HPDE6-E6E7 (cell line): Measurements from ENCODE around the gene PPP1R27.

Experiments used
- DNase-seq: peaks from one replicate; pipeline ENCODE4 v3.0.0; 2011; ENCODE audit warnings: missing footprints; ENCODE audit errors: extremely low spot score

PPP1R27 gene

DNA sequence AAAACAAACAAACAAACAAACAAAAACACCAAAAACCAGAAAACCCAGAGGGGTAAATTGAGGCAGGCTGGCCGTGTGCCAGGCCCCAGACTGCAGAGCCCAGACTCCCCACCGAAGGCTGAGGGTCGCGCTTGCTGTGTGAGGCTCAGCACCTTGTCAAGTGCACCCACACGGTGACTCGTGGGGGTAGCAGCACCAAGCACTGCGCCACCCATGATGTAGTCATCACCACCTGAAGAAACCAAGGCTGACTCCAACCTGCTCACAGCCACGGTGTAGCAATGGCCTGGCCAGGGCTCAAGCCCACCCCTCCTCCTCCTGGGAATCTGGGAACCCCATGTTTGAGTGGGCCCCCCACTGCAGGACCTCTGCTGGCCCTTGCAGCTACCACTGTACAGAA lies 13.7 kb downstream of the PPP1R27 start:
- DNase-seq, result no peak

DNA sequence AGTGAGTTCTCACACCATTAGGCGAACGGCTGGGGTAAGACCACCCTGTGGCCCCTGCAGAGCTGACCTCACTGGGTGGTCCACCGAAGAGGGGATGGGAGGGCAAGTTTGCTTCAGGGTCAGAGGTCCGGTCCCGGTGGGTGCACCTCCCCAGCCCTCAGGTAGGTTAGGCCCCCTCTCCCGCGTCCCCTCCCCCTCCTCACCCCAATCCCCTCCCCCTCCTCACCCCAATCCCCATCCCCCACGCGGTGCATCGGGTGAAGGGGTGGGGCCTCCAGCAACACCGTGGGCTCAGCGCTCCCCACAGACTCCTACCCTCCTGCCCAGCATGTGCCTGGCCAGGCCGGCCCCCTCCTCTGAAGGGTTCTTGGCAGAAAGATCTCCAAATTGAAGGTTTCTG lies 15.1 kb downstream of the PPP1R27 start:
- no peak for DNase-seq

DNA sequence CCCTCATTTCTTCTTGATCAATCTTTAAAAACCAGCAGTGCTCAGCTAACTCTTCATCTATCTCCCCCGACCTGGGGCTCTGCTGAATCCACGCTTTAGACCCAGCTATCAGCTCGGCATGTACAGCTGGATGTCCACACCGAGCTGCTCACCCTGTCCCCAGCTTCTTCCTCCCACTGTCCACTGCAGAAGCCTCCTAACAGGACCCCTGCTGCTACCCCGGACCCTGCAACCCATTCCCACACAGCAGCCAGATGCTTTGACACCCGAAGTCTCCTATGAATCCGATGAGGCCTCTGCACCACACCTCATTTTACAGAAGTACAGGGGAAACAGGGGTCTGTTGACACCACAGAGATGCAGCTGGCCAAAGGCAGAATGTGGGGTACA lies 17.1 kb downstream of the PPP1R27 start:
- DNase-seq, result no peak

DNA sequence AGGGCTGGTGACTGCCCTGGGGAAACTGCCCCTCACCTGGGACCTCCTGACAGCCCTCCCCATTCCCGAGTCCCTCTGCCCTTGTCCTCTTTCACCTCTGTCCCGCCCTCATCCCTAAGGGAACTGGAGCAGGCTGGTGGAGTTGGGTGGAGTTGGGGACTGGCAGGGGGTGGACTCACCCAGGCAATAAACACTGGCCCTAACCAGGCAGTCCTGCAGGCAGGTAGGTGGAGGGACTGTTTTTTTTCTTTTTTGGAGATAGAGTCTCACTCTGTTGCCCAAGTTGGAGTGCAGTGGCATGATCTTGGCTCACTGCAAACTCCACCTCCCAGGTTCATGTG lies 19.2 kb downstream of the PPP1R27 start:
- no peak for DNase-seq

DNA sequence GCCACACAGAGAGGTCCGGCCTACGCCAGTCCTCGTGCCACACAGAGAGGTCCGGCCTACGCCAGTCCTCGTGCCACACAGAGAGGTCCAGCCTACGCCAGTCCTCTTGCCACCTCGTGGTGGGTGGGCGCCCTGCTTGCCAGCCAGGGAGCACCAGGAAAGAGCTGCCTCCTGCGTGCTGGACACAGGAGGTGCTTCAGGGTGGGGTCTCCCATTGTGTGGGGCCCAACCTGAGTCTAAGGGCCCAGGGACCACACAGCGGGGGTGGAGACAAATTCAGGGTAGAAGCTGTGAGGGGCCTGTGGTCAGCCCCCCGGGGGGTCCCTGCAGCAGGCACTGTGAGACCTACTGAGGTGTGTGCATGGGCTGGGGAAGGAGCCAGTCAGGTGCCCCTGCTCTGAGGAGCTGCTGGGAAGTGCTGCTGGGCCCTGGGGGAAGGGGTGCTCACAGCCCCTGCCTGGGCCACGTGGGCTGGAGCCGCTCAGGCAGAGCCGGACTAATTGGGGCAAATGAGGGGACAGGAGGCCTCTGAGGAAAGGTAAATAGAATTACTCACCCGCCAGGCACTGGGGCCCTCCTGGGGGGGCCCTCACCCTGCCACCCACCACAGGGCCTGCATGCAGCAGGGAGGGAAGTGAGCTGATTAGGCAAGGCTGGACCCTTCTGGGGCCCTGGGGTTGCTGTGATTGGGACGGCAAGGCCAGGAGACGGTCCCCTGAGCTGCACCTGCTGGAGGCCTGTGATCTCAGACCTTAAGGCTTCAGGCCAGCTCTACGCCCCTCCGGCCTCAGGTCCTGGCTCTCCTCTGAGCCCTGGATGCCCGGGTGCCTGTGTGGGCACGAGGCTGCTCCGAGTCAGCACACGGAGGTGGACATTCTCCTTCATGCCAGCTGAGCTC lies 19.9 kb downstream of the PPP1R27 start:
- no peak for DNase-seq

DNA sequence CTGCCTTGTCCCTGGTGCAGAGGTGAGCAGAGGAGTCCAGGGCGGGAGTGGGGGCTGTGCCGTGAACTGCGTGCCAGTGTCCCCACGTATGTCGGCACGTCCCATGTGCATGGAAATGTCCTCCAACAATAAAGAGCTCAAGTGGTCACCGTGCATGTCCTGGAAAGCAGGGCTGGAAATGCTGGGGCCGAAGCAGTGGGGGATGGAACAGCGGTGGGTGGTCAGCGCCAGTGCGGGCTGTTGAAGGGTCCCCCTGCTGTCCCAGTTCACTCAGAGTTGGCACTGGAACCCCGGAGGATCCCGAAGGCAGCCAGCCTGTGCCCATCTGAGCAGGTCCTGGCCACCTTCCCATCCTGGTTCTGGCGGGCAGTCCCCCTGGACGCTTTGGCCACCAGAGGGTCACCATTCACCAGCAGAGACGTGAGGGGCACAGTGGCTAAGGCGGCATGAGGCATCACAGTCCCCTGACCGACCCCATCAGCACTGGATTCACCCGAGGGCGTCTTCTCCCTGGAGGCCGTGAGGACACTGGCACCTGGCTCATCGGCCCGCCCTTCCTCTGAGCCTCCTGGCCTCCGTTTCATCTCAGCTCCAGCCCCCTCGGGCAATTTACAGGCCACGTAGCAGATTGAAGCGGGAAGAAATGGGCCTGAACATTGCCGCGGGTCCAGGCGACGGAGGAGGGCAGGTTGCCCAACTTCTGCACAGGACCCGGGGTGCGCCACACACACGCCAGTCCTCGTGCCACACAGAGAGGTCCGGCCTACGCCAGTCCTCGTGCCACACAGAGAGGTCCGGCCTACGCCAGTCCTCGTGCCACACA lies 20.8 kb downstream of the PPP1R27 start:
- no peak for DNase-seq

DNA sequence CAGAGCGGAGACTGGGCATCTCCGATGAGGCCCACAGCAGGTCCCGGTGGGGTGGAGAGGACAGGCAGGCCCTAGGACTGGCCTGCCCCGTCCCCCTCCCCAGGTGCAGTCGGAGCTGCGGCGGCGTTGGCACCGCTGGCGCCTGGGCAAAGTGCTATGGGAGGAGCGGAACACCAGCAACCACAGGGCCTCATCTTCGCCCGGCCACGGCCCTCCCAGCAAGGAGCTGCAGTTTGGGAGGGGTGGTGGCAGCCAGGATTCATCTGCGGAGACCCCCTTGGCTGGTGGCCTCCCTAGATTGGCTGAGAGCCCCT lies 21.5 kb downstream of the PPP1R27 start:
- no peak for DNase-seq

DNA sequence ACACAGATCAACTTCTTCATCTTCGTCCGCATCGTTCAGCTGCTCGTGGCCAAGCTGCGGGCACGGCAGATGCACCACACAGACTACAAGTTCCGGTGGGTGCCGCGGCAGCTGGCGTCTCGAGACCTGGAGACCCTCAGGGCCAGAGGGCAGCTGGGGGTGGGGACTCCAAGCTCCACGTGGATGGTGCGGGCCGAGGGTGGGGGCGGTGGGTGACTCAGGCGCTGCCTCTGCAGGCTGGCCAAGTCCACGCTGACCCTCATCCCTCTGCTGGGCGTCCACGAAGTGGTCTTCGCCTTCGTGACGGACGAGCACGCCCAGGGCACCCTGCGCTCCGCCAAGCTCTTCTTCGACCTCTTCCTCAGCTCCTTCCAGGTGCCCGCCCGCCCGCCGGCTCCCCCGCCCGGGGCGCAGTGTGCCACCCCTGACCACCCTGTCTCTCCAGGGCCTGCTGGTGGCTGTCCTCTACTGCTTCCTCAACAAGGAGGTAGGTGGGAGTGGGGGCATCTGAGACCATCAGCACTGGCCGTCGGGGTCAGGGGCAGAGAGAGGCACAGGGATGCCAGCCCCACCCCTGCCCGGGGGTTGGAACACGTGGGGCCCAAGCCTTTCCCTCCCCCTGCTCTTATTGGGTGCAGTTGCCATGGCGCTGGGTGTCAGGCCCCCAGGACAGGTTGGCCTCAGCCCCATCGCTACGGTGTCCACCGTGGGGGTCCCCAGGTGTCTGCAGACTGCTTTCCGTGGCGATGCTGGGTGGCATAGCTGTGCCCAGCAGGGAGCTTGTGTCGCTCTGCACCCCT lies 22.1 kb downstream of the PPP1R27 start:
- DNase-seq, result no peak

DNA sequence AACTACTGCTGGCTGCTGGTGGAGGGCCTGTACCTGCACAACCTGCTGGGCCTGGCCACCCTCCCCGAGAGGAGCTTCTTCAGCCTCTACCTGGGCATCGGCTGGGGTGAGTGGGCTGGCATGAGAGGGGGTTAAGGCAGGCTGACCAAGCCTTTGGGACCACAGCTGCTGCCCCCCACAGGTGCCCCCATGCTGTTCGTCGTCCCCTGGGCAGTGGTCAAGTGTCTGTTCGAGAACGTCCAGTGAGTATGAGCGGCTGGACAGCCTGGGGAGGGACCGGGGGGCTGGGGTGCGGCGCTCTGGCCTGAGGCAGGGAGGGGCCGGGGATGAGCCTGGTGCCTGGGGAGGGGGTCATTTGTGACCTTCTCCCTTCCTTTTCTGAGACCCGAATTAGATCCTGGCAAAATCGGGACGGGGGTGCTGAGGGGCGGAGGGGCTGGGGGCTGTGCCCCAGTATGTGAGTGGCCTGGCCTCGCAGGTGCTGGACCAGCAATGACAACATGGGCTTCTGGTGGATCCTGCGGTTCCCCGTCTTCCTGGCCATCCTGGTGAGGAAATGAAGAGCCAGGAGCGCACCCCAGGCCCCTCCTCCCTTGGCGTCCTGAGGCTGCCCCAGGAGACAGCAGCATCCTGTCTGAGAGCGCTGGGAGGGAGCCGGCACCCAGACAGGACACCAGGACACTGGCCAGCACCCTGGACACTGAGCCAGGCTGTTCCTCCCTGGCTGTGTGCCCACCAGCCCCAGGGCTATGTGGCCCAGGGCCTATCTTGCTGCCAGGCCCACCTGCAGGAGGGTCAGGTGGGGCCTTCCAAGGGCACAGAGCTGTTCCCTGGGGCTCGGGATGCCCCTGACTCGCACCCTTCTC lies 22.9 kb downstream of the PPP1R27 start:
- DNase-seq, result no peak

DNA sequence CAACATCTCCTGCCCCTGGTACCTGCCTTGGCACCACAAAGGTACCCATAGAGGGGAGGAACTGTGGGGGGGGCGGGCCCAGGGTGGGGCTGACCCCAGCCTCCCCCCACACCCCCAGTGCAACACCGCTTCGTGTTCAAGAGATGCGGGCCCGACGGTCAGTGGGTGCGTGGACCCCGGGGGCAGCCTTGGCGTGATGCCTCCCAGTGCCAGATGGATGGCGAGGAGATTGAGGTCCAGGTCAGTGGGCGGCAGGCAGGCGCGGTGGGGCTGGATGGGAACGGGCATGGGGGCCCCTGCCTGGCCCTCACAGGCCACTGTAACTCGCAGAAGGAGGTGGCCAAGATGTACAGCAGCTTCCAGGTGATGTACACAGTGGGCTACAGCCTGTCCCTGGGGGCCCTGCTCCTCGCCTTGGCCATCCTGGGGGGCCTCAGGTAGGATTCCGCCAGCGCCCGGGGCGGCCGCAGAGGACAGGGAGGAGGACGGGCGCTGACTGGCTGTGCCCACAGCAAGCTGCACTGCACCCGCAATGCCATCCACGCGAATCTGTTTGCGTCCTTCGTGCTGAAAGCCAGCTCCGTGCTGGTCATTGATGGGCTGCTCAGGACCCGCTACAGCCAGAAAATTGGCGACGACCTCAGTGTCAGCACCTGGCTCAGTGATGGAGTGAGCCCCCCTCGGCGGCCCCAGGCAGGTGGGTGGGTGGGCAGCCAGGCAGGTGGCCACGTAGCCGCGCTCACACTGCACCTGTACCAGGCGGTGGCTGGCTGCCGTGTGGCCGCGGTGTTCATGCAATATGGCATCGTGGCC lies 23.8 kb downstream of the PPP1R27 start:
- DNase-seq, result no peak

DNA sequence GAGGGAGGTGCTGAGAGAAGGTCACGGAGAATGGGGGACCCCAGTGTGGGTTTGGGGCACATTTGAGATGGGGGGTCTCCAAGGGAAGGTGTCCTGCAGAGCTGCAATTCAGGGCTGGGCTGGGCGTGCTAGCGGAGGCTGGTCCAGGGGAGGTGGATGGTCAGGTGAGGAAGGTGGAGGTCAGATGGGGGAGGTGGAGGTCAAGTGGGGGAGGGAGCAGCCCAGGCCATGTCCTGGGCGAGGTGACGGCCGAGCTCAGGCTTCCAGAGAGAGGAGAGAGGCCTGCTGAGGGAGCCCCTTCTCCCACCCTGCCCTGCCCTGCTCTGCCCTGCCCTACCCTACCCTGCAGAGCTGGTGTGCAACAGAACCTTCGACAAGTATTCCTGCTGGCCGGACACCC lies 24.4 kb downstream of the PPP1R27 start:
- DNase-seq, result no peak

DNA sequence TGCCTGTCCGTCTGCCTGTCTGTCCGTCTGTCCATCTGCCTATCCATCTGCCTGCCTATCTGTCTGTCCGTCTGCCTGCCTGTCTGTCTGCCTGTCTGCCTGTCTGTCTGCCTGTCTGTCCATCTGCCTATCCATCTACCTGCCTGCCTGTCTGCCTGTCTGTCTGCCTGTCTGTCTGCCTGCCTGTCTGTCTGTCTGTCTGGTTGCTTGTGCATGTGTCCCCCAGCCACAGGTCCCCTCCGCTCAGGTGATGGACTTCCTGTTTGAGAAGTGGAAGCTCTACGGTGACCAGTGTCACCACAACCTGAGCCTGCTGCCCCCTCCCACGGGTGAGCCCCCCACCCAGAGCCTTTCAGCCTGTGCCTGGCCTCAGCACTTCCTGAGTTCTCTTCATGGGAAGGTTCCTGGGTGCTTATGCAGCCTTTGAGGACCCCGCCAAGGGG lies 25.3 kb downstream of the PPP1R27 start:
- DNase-seq, result no peak

DNA sequence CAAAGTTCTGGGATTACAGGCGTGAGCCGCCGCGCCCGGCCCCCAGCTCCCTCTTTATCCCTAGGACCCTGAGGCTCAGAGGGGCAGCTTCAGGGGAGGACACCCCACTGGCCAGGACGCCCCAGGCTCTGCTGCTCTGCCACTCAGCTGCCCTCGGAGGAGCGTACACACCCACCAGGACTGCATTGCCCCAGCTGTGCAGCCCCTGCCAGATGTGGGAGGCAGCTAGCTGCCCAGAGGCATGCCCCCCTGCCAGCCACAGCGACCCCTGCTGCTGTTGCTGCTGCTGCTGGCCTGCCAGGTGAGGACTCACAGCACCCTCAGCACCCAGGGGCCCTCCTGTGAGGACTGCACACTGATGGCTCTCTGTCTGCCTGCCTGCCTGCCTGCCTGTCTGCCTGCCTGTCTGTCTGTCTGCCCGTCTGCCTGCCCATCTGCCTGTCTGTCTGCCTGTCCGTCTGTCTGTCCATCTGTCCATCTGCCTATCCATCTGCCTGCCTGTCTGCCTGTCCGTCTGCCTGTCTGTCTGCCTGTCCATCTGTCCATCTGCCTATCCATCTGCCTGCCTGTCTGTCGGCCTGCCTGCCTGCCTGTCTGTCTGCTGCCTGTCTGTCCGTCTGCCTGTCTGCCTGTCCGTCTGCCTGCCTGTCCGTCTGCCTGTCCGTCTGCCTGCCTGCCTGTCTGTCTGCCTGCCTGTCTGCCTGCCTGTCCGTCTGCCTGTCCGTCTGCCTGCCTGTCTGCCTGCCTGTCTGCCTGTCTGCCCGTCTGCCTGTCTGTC lies 25.9 kb downstream of the PPP1R27 start:
- no peak for DNase-seq

DNA sequence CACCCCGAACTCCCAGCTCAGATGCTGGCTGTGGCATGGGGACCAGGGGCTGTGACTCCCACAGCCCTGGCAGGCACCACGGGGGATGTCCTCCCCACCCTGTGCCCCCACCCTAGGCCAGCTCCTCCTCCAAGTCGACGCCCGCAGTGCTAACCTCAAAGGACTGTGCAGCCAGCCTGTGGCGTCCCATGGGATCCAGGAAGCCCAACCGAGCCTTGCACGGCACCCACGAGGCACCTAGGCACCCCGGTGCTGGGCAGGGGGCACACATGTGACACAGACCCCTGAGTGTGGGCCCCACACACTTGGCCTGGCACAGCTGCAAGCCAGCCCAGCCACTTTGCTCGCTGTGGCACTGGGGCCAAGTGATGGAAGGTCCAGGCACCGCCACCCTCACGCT lies 27.0 kb downstream of the PPP1R27 start:
- no peak for DNase-seq

DNA sequence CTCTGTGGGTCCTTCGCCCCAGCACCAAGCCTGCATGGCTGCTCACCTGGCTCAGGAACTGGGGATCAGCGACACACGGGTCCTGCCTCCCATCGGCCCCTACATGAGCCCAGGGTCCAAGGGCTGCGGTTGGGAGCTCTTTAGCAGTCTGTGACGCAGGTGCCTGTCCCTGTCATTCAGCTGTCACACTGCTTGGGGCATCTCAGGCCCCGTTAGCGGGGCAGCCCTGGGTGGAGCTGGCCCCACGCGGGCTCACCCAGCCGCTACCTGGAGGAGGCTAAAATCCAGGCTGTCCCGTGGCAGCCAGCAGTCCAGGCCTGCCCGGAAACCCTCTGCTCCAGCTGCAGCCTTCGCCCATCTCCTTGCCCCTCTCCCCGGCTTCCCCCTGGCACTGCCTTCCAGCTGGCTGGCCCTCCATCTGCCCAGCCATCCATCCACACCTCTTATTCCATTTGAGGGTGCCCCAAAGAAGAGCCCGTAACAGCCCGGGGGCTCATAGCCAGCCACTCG lies 27.6 kb downstream of the PPP1R27 start:
- DNase-seq, result no peak

DNA sequence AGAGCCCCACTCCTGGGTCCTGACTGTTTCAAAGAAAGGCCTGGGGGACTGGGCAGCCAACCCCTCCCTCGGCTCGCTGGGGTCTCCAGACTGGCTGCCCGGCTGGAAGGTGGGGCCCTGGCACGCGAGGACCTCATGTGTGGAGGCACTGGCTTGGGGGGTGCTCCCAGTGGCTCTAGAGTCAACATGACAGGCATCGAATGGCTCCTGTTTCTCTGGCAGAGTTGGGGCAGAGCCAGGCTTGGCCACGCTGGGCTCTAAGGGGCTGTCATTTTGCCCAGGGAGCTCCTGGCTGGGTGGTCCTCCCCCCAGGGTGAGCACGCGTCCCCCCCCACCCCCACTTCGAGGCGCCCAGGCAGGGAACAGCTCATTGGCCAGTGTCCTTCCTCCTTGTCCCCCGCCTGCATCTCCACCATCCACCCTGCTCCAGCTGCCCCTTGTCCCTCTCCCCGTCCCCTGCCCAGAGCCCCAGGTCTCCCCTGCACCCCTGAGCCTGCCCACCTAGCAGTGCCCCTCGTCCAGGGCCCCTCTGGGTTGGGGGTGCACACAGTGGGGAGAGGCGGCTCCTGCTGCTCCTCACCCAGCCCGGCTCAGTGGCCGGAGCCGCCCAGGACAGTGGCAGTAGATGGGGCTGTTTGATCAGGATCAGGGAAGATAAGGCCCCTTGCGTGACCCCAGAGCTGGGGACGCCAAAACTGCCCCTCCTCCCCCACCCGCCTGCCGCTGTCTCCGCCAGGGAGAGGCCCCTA lies 28.2 kb downstream of the PPP1R27 start:
- no peak for DNase-seq

DNA sequence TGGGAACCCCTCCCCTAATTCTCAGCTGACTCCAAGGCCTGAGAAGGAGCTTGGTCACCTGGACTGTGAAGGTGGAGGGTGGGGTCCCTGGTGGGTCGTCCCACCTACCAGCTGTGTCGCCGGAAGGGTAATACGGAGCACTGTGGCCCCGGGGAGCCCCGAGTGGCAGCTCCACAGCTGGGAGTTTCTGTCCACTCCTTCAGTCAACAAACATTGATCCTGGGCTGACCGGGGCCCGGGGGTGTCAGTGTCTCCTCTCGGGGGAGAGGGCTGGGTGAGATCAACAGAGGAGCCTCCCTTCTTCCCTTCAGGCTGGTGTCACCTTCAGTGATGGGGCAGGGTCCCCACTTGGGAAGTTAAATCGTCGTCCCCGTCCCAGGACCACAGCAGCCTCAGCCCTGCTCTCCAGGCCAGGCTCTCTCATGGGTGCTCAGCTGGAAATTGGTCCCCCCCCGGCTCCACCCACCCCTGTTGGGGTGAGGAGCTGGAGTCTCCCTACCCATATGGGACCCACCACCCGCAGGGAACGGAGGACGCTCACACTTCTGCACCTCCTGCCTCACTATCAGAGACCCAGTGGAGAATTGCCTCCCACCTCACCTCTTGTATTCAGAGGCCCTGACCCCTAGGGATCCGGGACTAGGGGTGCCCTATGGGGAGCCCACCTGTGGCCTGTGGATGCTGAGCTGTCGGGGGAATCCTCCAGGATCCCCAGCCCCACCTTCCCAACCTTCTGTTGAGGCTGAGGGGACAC lies 29.0 kb downstream of the PPP1R27 start:
- DNase-seq, result no peak
